ENCODE measurements around the gene MYOF. TPM values are rescaled to one million over a fixed set of nuclear protein-coding genes. Genes with fewer than 3 reads are reported as not detected.
A peak's percentile ranks its signal among the peaks of the same experiment; 100 is the strongest.

The MYOF gene
- total and polyA plus RNA-seq, 2 experiments from 2014 or later = 101 to 261 TPM

DNA sequence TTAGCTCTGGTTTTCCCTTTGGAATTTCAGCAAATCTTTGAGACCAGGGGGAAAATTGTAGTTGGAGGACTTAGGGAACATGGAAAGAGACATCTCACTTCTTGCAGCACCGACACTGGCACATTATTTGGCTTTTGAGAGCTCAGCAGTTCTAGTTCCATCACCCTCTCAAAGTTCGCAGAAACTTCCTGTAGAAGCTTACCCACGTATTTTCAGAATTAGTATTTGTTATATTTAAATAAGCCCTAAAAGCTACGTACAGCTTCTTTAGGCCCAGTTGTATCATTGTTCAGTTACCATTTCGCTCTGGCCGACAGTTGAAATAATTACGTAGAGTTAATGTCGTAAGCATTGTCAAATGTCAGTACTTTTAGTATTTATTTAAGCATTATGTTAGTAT lies 27.7 kb upstream of the MYOF start:
- H3K9ac ChIP-seq = no peak overlapping the region
- no peak overlapping the region for H3K4me2 ChIP-seq (ENCODE audit: unreplicated experiment)
- in situ Hi-C loops (cut with MboI) = loop anchor here (25.0 kb wide), 2 partner anchors 423 to 623 kb away; no protein-coding TSS in a partner anchor
- no peaks in the 10 kb centered on the region for H3K9me2 ChIP-seq (ENCODE audit: insufficient read depth)
- no peak overlapping the region for H3K27ac ChIP-seq
- no peaks in the 10 kb centered on the region for H3K79me2 ChIP-seq (ENCODE audit: insufficient read depth)
- no peak overlapping the region for H2AFZ ChIP-seq
- no peaks in the 10 kb centered on the region for H3K27me3 ChIP-seq (replicated peaks; ENCODE audit: insufficient read depth)
- peaks cover 9% of the 10 kb centered on the region for H3K4me1 ChIP-seq (ENCODE audit: insufficient read depth)
- peaks cover 1% of the 10 kb centered on the region; the same call in 1 of the 2 replicates for H3F3A ChIP-seq (ENCODE audit: insufficient read depth)
- no peak for TF ChIP-seq EZH2phosphoT487 (IDR thresholded peaks at IDR 0.05; ENCODE audit: insufficient read depth, low read depth)
- TF ChIP-seq EZH2 (IDR thresholded peaks at IDR 0.05; ENCODE audit: insufficient read depth, poor library complexity, severe bottlenecking) = no peak
- H3K9me3 ChIP-seq (ENCODE audit: low read depth) = no peaks in the 10 kb centered on the region
- H4K20me1 ChIP-seq (ENCODE audit: insufficient read depth) = no peaks in the 10 kb centered on the region
- H3K36me3 ChIP-seq (ENCODE audit: low read depth) = no peaks in the 10 kb centered on the region; the same call in 1 of the 2 replicates
- no peak for DNase-seq
- WGBS, 2 experiments (ENCODE audit: low coverage in 1 of 2, low lambda C conversion rate in 2 of 2, missing lambda C conversion rate in 2 of 2) = 95 to 96% methylated on average over 8 of the region's 8 CpGs
- no peak overlapping the region for H3K4me3 ChIP-seq

DNA sequence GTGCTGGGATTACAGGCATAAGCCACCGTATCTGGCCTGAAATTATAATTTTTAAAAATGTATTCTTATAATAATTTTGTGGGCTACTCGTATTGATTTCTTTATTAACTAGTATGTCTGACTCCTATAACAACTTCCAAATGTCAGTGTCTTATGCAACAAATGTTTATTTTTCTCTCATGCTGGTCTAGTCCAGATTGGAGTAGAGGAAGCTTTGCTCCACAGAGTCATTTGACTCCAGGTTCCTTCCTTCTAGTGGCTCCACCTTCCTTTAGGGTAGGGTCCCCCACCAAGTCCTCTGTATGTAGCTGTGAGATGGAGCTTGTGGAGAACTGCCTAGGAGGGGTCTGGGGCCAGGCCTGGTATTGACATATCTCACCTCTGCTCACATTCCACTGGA lies 22.9 kb upstream of the MYOF start:
- no peak overlapping the region for H3K27ac ChIP-seq
- no peaks in the 10 kb centered on the region for H3K36me3 ChIP-seq (ENCODE audit: low read depth)
- peaks cover 6% of the 10 kb centered on the region; the same call in 1 of the 2 replicates for H3K4me1 ChIP-seq (ENCODE audit: insufficient read depth)
- H2AFZ ChIP-seq = peak overlapping the region; percentile 52
- H3K27me3 ChIP-seq (replicated peaks; ENCODE audit: insufficient read depth) = no peaks in the 10 kb centered on the region
- no peak overlapping the region for H3K4me2 ChIP-seq (ENCODE audit: unreplicated experiment)
- no peaks in the 10 kb centered on the region for H3K9me3 ChIP-seq (ENCODE audit: low read depth)
- in situ Hi-C loops (cut with MboI) = loop anchor here (25.0 kb wide), 2 partner anchors 418 to 618 kb away; no protein-coding TSS in a partner anchor
- 51 to 55% methylated on average over 2 of the region's 2 CpGs for WGBS, 2 experiments (ENCODE audit: low coverage in 1 of 2, low lambda C conversion rate in 2 of 2, missing lambda C conversion rate in 2 of 2)
- H3K9me2 ChIP-seq (ENCODE audit: insufficient read depth) = no peaks in the 10 kb centered on the region
- no peaks in the 10 kb centered on the region for H4K20me1 ChIP-seq (ENCODE audit: insufficient read depth)
- peaks cover 14% of the 10 kb centered on the region for H3K79me2 ChIP-seq (ENCODE audit: insufficient read depth)
- no peak overlapping the region for H3K9ac ChIP-seq
- DNase-seq = no peak
- TF ChIP-seq EZH2phosphoT487 (IDR thresholded peaks at IDR 0.05; ENCODE audit: insufficient read depth, low read depth) (no peak), EZH2 (IDR thresholded peaks at IDR 0.05; ENCODE audit: insufficient read depth, poor library complexity, severe bottlenecking) (no peak)
- H3K4me3 ChIP-seq = no peak overlapping the region
- H3F3A ChIP-seq (ENCODE audit: insufficient read depth) = 0 out of 2 replicates have a peak, but pooled peaks cover 3% of the 10 kb centered on the region

DNA sequence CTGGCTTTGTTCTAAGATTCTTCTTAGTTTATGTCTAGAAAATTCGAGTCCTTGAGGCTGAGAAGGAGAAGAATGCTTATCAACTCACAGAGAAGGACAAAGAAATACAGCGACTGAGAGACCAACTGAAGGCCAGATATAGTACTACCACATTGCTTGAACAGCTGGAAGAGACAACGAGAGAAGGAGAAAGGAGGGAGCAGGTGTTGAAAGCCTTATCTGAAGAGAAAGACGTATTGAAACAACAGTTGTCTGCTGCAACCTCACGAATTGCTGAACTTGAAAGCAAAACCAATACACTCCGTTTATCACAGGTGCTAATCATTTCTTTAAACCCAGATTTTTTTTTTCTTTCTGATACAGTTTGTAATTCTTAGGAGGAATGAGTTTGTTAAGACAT lies 20.9 kb upstream of the MYOF start:
- peak overlapping the region; percentile 23; the same call in 1 of the 2 replicates for H2AFZ ChIP-seq

GRCh38 chr10:93501650-93502049 lies 19.5 kb upstream of the MYOF start:
- Histone ChIP-seq H3K4me2 (ENCODE audit: unreplicated experiment) (no peak overlapping the region), H3K4me3 (no peak overlapping the region), H4K20me1 (ENCODE audit: insufficient read depth) (no peaks in the 10 kb centered on the region), H3K4me1 (ENCODE audit: insufficient read depth) (peaks cover 6% of the 10 kb centered on the region; the same call in 1 of the 2 replicates), H3K9me2 (ENCODE audit: insufficient read depth) (no peaks in the 10 kb centered on the region), H2AFZ (peak overlapping the region; percentile 35; the same call in 1 of the 2 replicates), H3K79me2 (ENCODE audit: insufficient read depth) (peaks cover 47% of the 10 kb centered on the region), H3K9ac (0 out of 2 replicates have a peak overlapping the region, but pooled peaks have one; percentile 5), H3K27me3 (replicated peaks; ENCODE audit: insufficient read depth) (no peaks in the 10 kb centered on the region), H3K27ac (no peak overlapping the region), H3F3A (ENCODE audit: insufficient read depth) (0 out of 2 replicates have a peak, but pooled peaks cover 3% of the 10 kb centered on the region), H3K36me3 (ENCODE audit: low read depth) (no peaks in the 10 kb centered on the region), H3K9me3 (ENCODE audit: low read depth) (no peaks in the 10 kb centered on the region)
- in situ Hi-C loops (cut with MboI) = loop anchor here (25.0 kb wide), 2 partner anchors 414 to 614 kb away; no protein-coding TSS in a partner anchor
- TF ChIP-seq EZH2phosphoT487 (IDR thresholded peaks at IDR 0.05; ENCODE audit: insufficient read depth, low read depth) (no peak), EZH2 (IDR thresholded peaks at IDR 0.05; ENCODE audit: insufficient read depth, poor library complexity, severe bottlenecking) (no peak)
- DNase-seq = peak; percentile 21

More for the DNA sequence above, 20.9 kb upstream of the MYOF start:
- Histone ChIP-seq H3K79me2 (ENCODE audit: insufficient read depth) (peaks cover 32% of the 10 kb centered on the region), H4K20me1 (ENCODE audit: insufficient read depth) (no peaks in the 10 kb centered on the region), H3K4me3 (no peak overlapping the region), H3K36me3 (ENCODE audit: low read depth) (no peaks in the 10 kb centered on the region), H3K9me3 (ENCODE audit: low read depth) (no peaks in the 10 kb centered on the region), H3K4me2 (ENCODE audit: unreplicated experiment) (no peak overlapping the region), H3K27ac (no peak overlapping the region), H3K9me2 (ENCODE audit: insufficient read depth) (no peaks in the 10 kb centered on the region), H3K27me3 (replicated peaks; ENCODE audit: insufficient read depth) (no peaks in the 10 kb centered on the region), H3K4me1 (ENCODE audit: insufficient read depth) (peaks cover 6% of the 10 kb centered on the region; the same call in 1 of the 2 replicates), H3K9ac (no peak overlapping the region), H3F3A (ENCODE audit: insufficient read depth) (0 out of 2 replicates have a peak, but pooled peaks cover 3% of the 10 kb centered on the region)
- 94 to 98% methylated on average over 6 of the region's 6 CpGs for WGBS, 2 experiments (ENCODE audit: low coverage in 1 of 2, low lambda C conversion rate in 2 of 2, missing lambda C conversion rate in 2 of 2)
- in situ Hi-C loops (cut with MboI) = loop anchor here (25.0 kb wide), 2 partner anchors 416 to 616 kb away; no protein-coding TSS in a partner anchor
- DNase-seq = no peak
- TF ChIP-seq EZH2 (IDR thresholded peaks at IDR 0.05; ENCODE audit: insufficient read depth, poor library complexity, severe bottlenecking) (no peak), EZH2phosphoT487 (IDR thresholded peaks at IDR 0.05; ENCODE audit: insufficient read depth, low read depth) (no peak)
